K562 (cell line): ENCODE results near the gene CNGA3. TPM values are rescaled to one million over a fixed set of nuclear protein-coding genes. Genes with fewer than 3 reads are reported as not detected.

Experiments
- ATAC-seq: fragments of 200-7000 bp; cut with Tn5 transposase; 3 replicates; pipeline ENCODE4 v1.9.1; 2020; ENCODE audit warnings: moderate library complexity
- BruUV-seq: library from RNA; stranded (reverse); fragments of 400-500 nt; replicated peaks from 2 replicates; lab custom pipeline; 2021; lab: Mats Ljungman, UMichigan
- CTCF ChIA-PET: fragments of 300-600 bp; formaldehyde crosslinking; extraction: SDS; loops from one replicate; lab custom pipeline; 2021; ENCODE audit warnings: low intra/inter-chr PET ratio; lab: Yijun Ruan, JAX
- POLR2A ChIA-PET: fragments of 300-600, 350-650 bp; sonication (Branson Sonifier 250); formaldehyde crosslinking; extraction: SDS; loops from one replicate; lab custom pipeline; 2021; ENCODE audit warnings: antibody characterized with exemption, inconsistent platforms; lab: Yijun Ruan, JAX
- DNase-seq, 4 experiments: peaks; one replicate each; pipeline versions ENCODE4 v3.0.0 to v3.0.0-alpha.2; 2011 to 2018; ENCODE audit warnings: low spot score in 3 of 4, mixed read lengths in 3 of 4; ENCODE audit errors: extremely low read depth in 1 of 4
- FAIRE-seq: peaks from 2 replicates; lab custom pipeline; 2011; peaks lifted over from hg19 to GRCh38; lab: Jason Lieb, UNC
- H2AFZ ChIP-seq: 2 replicates; pipeline ENCODE4 v1.6.0; 2011; ENCODE audit warnings: low read depth, low read length, control low read depth, inconsistent platforms
- H3K27ac ChIP-seq: fragments of 200-600 bp; 3 replicates; pipeline ENCODE4 v1.8.0; 2011; ENCODE audit warnings: low read depth, mild to moderate bottlenecking, control low read depth, inconsistent platforms, low read length, moderate library complexity, mixed read lengths; ENCODE audit errors: extremely low read depth
- H3K27me3 ChIP-seq, 2 experiments: fragments of 300-600 bp in 1 of 2; 2 replicates in 1 of 2; 3 replicates in 1 of 2; pipeline versions ENCODE4 v1.6.0 to v1.8.0; 2011; ENCODE audit warnings: inconsistent platforms in 2 of 2, low read length in 2 of 2, mild to moderate bottlenecking in 1 of 2, mixed read lengths in 1 of 2, moderate library complexity in 1 of 2; ENCODE audit not compliant: control insufficient read depth in 2 of 2, insufficient read depth in 2 of 2
- H3K36me3 ChIP-seq: fragments of 300-600 bp; 3 replicates; pipeline ENCODE4 v1.8.0; 2011; ENCODE audit warnings: mild to moderate bottlenecking, low read length, inconsistent platforms; ENCODE audit not compliant: control insufficient read depth, insufficient read depth
- H3K4me1 ChIP-seq, 2 experiments: fragments of 200-600 bp in 1 of 2; replicated peaks in 1 of 2; 2 replicates in 1 of 2; 3 replicates in 1 of 2; pipeline versions ENCODE4 v1.5.1 to v1.8.0; 2011; ENCODE audit warnings: inconsistent platforms in 2 of 2, low read length in 2 of 2, mild to moderate bottlenecking in 1 of 2, mixed read lengths in 1 of 2, moderate library complexity in 1 of 2; ENCODE audit not compliant: control insufficient read depth in 2 of 2, insufficient read depth in 2 of 2
- H3K4me2 ChIP-seq: 2 replicates; pipeline ENCODE4 v1.6.1; 2011; ENCODE audit warnings: low read length, control low read depth, inconsistent platforms, mixed read lengths; ENCODE audit not compliant: insufficient read depth
- H3K4me3 ChIP-seq: fragments of 200-600 bp; sonication (generic), shearing (Covaris generic); 2 replicates; pipeline ENCODE4 v1.5.1; 2016; ENCODE audit warnings: control low read depth, inconsistent platforms
- H3K79me2 ChIP-seq: fragments of 200-600 bp; 3 replicates; pipeline ENCODE4 v1.8.0; 2011; ENCODE audit warnings: low read length, inconsistent platforms; ENCODE audit not compliant: control insufficient read depth, insufficient read depth
- H3K9ac ChIP-seq, 2 experiments: 2 replicates each; pipeline versions ENCODE4 v1.6.0 to v1.6.1; 2011; ENCODE audit warnings: low read depth in 2 of 2, low read length in 2 of 2, control low read depth in 1 of 2, inconsistent platforms in 1 of 2, mild to moderate bottlenecking in 1 of 2, mixed read lengths in 1 of 2; ENCODE audit not compliant: insufficient read depth in 1 of 2
- H3K9me1 ChIP-seq: one replicate; pipeline ENCODE4 v1.6.0; 2011; ENCODE audit warnings: inconsistent platforms, mild to moderate bottlenecking, low read length, moderate library complexity; ENCODE audit not compliant: control insufficient read depth, insufficient read depth
- H3K9me3 ChIP-seq: replicated peaks from 2 replicates; pipeline ENCODE4 v1.5.1; 2011; ENCODE audit warnings: low read depth, low read length, inconsistent platforms; ENCODE audit not compliant: control insufficient read depth, insufficient read depth
- H4K20me1 ChIP-seq: replicated peaks from 2 replicates; pipeline ENCODE4 v1.6.1; 2011; ENCODE audit warnings: low read length, inconsistent platforms, mixed read lengths; ENCODE audit not compliant: control insufficient read depth, insufficient read depth
- NFXL1 ChIP-seq: fragments of 450-650 bp; formaldehyde crosslinking; IDR thresholded peaks from 2 replicates; pipeline ENCODE4 v1.4.0; 2021; ENCODE audit warnings: mild to moderate bottlenecking
- NR4A1 ChIP-seq, 2 experiments: fragments of 250-450 bp in 1 of 2; fragments of 450-650 bp in 1 of 2; sonication (Bioruptor Pico) in 1 of 2; IDR thresholded peaks; 2 replicates each; pipeline versions ENCODE4 v1.4.0 to v1.6.1; 2016 to 2020; ENCODE audit warnings: mild to moderate bottlenecking in 2 of 2, missing compliant biosample characterization in 1 of 2, missing genetic modification characterization in 1 of 2, moderate library complexity in 1 of 2
- RBM22 ChIP-seq: fragments of 200-400 bp; formaldehyde crosslinking; IDR thresholded peaks from 2 replicates; pipeline ENCODE4 v1.6.1; 2018; ENCODE audit warnings: low read length, low read depth; ENCODE audit not compliant: poor library complexity, severe bottlenecking
- SP2 ChIP-seq: IDR thresholded peaks from 2 replicates; pipeline ENCODE4 v1.6.1; 2011; ENCODE audit warnings: mild to moderate bottlenecking, low read depth, low read length, moderate library complexity; ENCODE audit not compliant: poor library complexity, severe bottlenecking; ENCODE audit errors: extremely low read depth
- SRSF9 ChIP-seq: fragments of 200-400 bp; formaldehyde crosslinking; IDR thresholded peaks from 2 replicates; pipeline ENCODE4 v1.6.1; 2017; ENCODE audit warnings: low read depth, low read length, borderline replicate concordance
- ZNF212 ChIP-seq: fragments of 450-650 bp; formaldehyde crosslinking; IDR thresholded peaks from 2 replicates; pipeline ENCODE4 v1.4.0; 2020; ENCODE audit warnings: mild to moderate bottlenecking
- ZNF253 ChIP-seq: fragments of 250-450 bp; sonication (Bioruptor Pico); conservative IDR thresholded peaks from 2 replicates; pipeline ENCODE4 v1.6.1; 2021; ENCODE audit warnings: mild to moderate bottlenecking
- ZNF347 ChIP-seq: fragments of 450-650 bp; formaldehyde crosslinking; IDR thresholded peaks from 2 replicates; pipeline ENCODE4 v1.4.0; 2020; ENCODE audit warnings: low read depth, mild to moderate bottlenecking, moderate library complexity
- whole genome bisulfite sequencing: fragments of 100-300 bp; shearing (Covaris generic); methylation state at CpG from one replicate; pipeline ENCODE4 v1.1.6; 2016; ENCODE audit warnings: low coverage, mixed read lengths; ENCODE audit not compliant: insufficient coverage; ENCODE audit errors: missing lambda C conversion rate; 5-methylcytosine and 5-hydroxymethylcytosine counted together
- in situ Hi-C: fragments of 300-500 bp; cut with MboI; formaldehyde crosslinking; loops from 4 replicates; pipeline ENCODE4 v1.15.0; 2018; ENCODE audit warnings: inconsistent platforms, mixed read lengths
- intact Hi-C: fragments of 100-400 bp; cut with micrococcal nuclease; formaldehyde crosslinking; loops from 2 replicates; pipeline ENCODE4 v1.14.2; 2022
- polyA plus RNA-seq, 8 experiments: library from polyadenylated mRNA; depleted of rRNA in 4 of 8; stranded (reverse) in 5 of 8; unstranded in 3 of 8; fragments of >200 nt; fragmentation: Nextera tagmentation in 2 of 8; fragmentation: Illumina TruSeq in 1 of 8; extraction: Ambion mirVana in 2 of 8; extraction: Trizol in 1 of 8; gene quantifications; 2 replicates each; pipeline versions ENCODE4 v1.2.1 to v1.2.3, GENCODE V29; 2011 to 2014; ENCODE audit warnings: inconsistent platforms in 1 of 8, missing spikeins in 1 of 8
- total RNA-seq, 7 experiments: library from RNA; depleted of rRNA in 6 of 7; stranded (reverse); fragments of >200 nt in 6 of 7; fragmentation: Illumina TruSeq in 2 of 7; extraction: Trizol in 2 of 7; gene quantifications; 2 replicates each; pipeline versions ENCODE4 v1.2.1 to v1.2.3, GENCODE V29; 2011 to 2021; ENCODE audit warnings: low replicate concordance in 1 of 7
- TF ChIP-seq, protein P1 (sequence below): fragments of 450-650 bp; IDR thresholded peaks from 2 replicates; pipeline ENCODE4 v1.6.1; 2017; ENCODE audit warnings: mild to moderate bottlenecking, moderate library complexity
- TF ChIP-seq, protein P2 (sequence below): IDR thresholded peaks from 2 replicates; pipeline ENCODE4 v1.6.1; 2011; ENCODE audit warnings: borderline replicate concordance, low read depth, mild to moderate bottlenecking, moderate library complexity, low read length; ENCODE audit not compliant: insufficient read depth, poor library complexity, severe bottlenecking
- TF ChIP-seq, protein P3 (sequence below), 2 experiments: fragments of 250-450 bp in 1 of 2; fragments of 450-650 bp in 1 of 2; sonication (Bioruptor Pico) in 1 of 2; IDR thresholded peaks; 2 replicates each; pipeline versions ENCODE4 v1.6.1 to v1.8.0; 2016 to 2021; ENCODE audit warnings: mild to moderate bottlenecking in 2 of 2, moderate library complexity in 2 of 2, missing compliant biosample characterization in 1 of 2, missing genetic modification characterization in 1 of 2

The CNGA3 gene
- total and polyA plus RNA-seq, 9 of the 15 experiments (the other 6 are each of a cell fraction or from before 2014, with no cell fraction given), result not detected

DNA sequence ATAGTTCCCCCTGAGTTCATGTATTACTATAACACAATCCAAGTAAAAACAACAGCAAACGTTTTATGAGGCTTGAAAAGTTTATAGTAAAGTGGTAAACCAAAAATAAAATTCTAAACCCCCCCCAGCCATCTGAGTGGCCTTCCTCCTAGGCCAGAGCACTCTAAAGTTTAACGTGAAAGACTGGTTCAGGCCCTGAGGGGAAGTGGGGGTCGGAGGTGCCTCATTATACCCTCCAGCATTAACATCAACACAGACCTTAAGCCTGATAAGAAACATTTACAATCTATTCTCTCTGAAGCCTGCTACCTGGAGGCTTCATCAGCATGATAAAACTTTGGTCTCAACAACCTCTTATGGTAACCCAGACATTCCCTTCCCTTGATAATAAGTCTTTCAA is 29.0 kb upstream of the CNGA3 start:
- intact Hi-C loops (no loop called here), in situ Hi-C loops (no loop called here)
- Histone ChIP-seq H3K79me2 (no peaks in the 10 kb centered on the region), H3K36me3 (no peaks in the 10 kb centered on the region), H3K4me2 (no peak overlapping the region), H3K9ac (no peak overlapping the region), H3K4me1 (peaks cover 0 to under 1% of the 10 kb centered on the region in 2 experiments; a peak in 1 of 5 replicates), H3K9me1 (no peaks in the 10 kb centered on the region), H3K4me3 (no peak overlapping the region), H3K27ac (no peak overlapping the region), H3K9me3 (0 out of 2 replicates have a peak, but pooled peaks cover 2% of the 10 kb centered on the region), H4K20me1 (no peaks in the 10 kb centered on the region), H2AFZ (no peak overlapping the region), H3K27me3 (peaks cover 8 to 9% of the 10 kb centered on the region in 2 experiments; a peak in 3 of 5 replicates)
- no TSS peak for BruUV-seq
- TF ChIP-seq, protein P1, sequence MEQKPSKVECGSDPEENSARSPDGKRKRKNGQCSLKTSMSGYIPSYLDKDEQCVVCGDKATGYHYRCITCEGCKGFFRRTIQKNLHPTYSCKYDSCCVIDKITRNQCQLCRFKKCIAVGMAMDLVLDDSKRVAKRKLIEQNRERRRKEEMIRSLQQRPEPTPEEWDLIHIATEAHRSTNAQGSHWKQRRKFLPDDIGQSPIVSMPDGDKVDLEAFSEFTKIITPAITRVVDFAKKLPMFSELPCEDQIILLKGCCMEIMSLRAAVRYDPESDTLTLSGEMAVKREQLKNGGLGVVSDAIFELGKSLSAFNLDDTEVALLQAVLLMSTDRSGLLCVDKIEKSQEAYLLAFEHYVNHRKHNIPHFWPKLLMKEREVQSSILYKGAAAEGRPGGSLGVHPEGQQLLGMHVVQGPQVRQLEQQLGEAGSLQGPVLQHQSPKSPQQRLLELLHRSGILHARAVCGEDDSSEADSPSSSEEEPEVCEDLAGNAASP, result no peak
- no peak for TF ChIP-seq RBM22
- no peak for TF ChIP-seq NR4A1 (CRISPR knock-in tag; IDR thresholded peaks at IDR 0.05)
- no peak for TF ChIP-seq NR4A1 (tag; IDR thresholded peaks at IDR 0.05)
- no peak for TF ChIP-seq SP2
- TF ChIP-seq ZNF212 (CRISPR knock-in tag), result no peak
- TF ChIP-seq ZNF253, result no peak
- TF ChIP-seq NFXL1 (CRISPR knock-in tag), result no peak
- TF ChIP-seq, protein P2, sequence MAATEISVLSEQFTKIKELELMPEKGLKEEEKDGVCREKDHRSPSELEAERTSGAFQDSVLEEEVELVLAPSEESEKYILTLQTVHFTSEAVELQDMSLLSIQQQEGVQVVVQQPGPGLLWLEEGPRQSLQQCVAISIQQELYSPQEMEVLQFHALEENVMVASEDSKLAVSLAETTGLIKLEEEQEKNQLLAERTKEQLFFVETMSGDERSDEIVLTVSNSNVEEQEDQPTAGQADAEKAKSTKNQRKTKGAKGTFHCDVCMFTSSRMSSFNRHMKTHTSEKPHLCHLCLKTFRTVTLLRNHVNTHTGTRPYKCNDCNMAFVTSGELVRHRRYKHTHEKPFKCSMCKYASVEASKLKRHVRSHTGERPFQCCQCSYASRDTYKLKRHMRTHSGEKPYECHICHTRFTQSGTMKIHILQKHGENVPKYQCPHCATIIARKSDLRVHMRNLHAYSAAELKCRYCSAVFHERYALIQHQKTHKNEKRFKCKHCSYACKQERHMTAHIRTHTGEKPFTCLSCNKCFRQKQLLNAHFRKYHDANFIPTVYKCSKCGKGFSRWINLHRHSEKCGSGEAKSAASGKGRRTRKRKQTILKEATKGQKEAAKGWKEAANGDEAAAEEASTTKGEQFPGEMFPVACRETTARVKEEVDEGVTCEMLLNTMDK, result no peak
- no peak for TF ChIP-seq SRSF9
- TF ChIP-seq, protein P3, sequence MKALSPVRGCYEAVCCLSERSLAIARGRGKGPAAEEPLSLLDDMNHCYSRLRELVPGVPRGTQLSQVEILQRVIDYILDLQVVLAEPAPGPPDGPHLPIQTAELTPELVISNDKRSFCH (CRISPR knock-in tag; IDR thresholded peaks at IDR 0.05), result no peak
- TF ChIP-seq, protein P3 (tag; IDR thresholded peaks at IDR 0.05), result no peak
- no peak for TF ChIP-seq ZNF347 (CRISPR knock-in tag)
- DNase-seq (no peak), ATAC-seq (no peak), FAIRE-seq (no peak)
- ChIA-PET POLR2A (no interaction called here), CTCF (no interaction called here)
- 0% methylated on average over 3 of the region's 3 CpGs for WGBS
